IPS-20b (cell line): Measurements from ENCODE around the gene ERI3.
"Not testable (repeated sequence)": the region's sequence is repeated elsewhere in the genome, so short reads cannot be mapped to it uniquely, and the experiment has no call there.

Experiments used
- H3K27ac ChIP-seq: one replicate; pipeline ENCODE4 v1.5.1; 2013; ENCODE audit warnings: low read length
- H3K27me3 ChIP-seq: 2 replicates; pipeline ENCODE4 v1.6.1; 2013; ENCODE audit warnings: mild to moderate bottlenecking, low read length, inconsistent platforms; ENCODE audit not compliant: insufficient read depth
- H3K36me3 ChIP-seq: 2 replicates; pipeline ENCODE4 v1.6.1; 2013; ENCODE audit warnings: low read depth, mild to moderate bottlenecking, inconsistent platforms, low read length, moderate library complexity; ENCODE audit not compliant: insufficient read depth
- H3K4me1 ChIP-seq: 2 replicates; pipeline ENCODE4 v1.6.1; 2013; ENCODE audit warnings: mild to moderate bottlenecking, control low read depth, inconsistent platforms, low read length, moderate library complexity; ENCODE audit not compliant: insufficient read depth
- H3K4me3 ChIP-seq: 2 replicates; pipeline ENCODE4 v1.5.1; 2013; ENCODE audit warnings: mild to moderate bottlenecking, low read length, inconsistent platforms
- H3K9ac ChIP-seq: 2 replicates; pipeline ENCODE4 v1.6.1; 2013; ENCODE audit warnings: low read depth, mild to moderate bottlenecking, inconsistent platforms, low read length, moderate library complexity
- H3K9me3 ChIP-seq: 2 replicates; pipeline ENCODE4 v1.6.1; 2013; ENCODE audit warnings: mild to moderate bottlenecking, low read depth, low read length, inconsistent platforms; ENCODE audit not compliant: insufficient read depth

The ERI3 gene

DNA sequence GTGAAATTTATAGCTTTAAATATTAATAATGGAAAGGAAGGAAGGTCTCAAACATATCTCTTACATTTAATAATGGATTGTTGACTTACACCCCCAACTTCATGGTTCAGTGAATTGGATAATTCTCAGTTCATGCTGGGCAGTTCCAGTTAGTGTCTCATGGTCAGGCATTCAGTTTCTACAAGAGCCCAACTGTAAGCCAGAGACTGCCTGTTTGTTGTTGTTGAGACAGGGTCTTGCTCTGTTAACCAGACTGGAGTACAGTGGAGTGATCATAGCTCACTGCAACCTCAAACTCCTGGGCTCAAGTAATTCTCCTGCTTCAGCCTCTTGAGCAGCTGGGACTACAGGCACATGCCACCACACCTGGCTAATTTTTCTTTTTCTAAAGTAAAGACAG, 146.8 kb downstream of the ERI3 start:
- Histone ChIP-seq H3K4me1 (peaks cover 5% of the 10 kb centered on the region; the same call in 1 of the 2 replicates), H3K4me3 (no peak overlapping the region), H3K27ac (no peak overlapping the region), H3K9ac (no peak overlapping the region), H3K9me3 (no peaks in the 10 kb centered on the region), H3K36me3 (no peaks in the 10 kb centered on the region), H3K27me3 (peaks cover 10% of the 10 kb centered on the region)

DNA sequence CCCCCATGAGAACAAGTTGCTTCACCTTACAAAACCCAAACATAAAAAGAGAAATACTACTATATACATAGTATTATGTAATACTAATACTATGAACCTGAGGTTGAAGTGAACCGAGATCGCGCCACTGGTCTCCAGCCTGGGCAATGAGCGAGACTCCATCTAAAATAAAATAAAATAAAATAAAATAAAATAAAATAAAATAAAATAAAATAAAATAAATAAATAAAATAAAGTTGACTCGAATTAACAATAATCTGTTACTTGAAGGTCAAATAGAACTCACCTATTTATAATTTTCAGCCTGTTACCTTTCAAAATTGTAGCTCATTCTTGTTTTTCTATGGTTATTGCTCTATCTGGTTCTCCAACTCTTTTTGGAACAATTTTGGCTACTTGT, 148.5 kb downstream of the ERI3 start:
- H3K9me3 ChIP-seq, H3K4me1 ChIP-seq, H3K27ac ChIP-seq, H3K9ac ChIP-seq, H3K27me3 ChIP-seq, H3K4me3 ChIP-seq, H3K36me3 ChIP-seq: not testable (repeated sequence)

DNA sequence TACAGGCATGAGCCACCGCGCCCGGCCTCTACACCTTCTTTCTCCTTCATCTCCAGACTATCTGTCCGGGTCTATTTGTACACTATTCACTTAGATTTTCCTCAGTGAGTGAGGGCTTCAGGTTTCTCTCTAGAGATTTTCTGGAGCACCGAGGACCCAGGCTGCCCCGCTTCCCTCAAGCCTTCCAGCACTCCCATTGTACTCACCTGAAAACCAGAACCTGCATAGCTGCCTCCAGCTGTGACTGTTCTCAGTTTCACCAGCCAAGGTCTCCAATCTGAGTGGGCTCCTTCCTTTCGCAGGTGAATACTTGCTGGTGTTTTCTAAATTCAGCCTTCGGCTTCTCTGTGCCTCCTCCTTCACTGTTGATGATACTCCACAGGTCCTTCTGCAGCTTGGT, 154.7 kb downstream of the ERI3 start:
- H3K27me3 ChIP-seq: no peaks in the 10 kb centered on the region
- no peaks in the 10 kb centered on the region for H3K4me1 ChIP-seq
- H3K4me3 ChIP-seq: no peak overlapping the region
- no peak overlapping the region for H3K9ac ChIP-seq
- no peaks in the 10 kb centered on the region for H3K36me3 ChIP-seq
- no peak overlapping the region for H3K27ac ChIP-seq
- no peaks in the 10 kb centered on the region for H3K9me3 ChIP-seq

DNA sequence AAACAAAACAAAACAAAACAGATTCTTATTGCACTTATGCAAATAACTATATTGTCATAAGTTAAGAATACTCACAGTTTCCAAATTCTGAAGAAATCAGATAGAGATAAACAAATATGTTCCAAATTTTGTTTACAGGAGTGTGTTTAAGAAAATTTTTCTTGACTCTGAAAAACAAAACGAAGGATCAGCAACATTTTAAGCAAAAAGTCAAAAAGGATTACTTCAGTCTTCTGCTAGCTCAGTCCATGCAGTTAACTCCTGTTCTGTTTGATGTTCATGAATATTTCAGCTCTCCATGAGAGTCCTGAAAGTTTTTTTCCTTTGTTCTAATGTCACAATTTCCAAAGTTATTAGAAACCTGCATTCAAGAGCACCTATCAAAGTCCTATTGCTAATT, 180.4 kb downstream of the ERI3 start:
- H3K9me3 ChIP-seq: peaks cover 44% of the 10 kb centered on the region
- no peaks in the 10 kb centered on the region for H3K27me3 ChIP-seq

More for the DNA sequence above, 180.4 kb downstream of the ERI3 start:
- no peak overlapping the region for H3K9ac ChIP-seq
- no peaks in the 10 kb centered on the region for H3K36me3 ChIP-seq
- no peak overlapping the region for H3K27ac ChIP-seq
- no peaks in the 10 kb centered on the region for H3K4me1 ChIP-seq
- H3K4me3 ChIP-seq: no peak overlapping the region
